ENCODE measurements around the gene CDH12. TPM values are rescaled to one million over a fixed set of nuclear protein-coding genes. Genes with fewer than 3 reads are reported as not detected.
A peak's percentile ranks its signal among the peaks of the same experiment; 100 is the strongest.
"Not testable (repeated sequence)": the region's sequence is repeated elsewhere in the genome, so short reads cannot be mapped to it uniquely, and the experiment has no call there.

The CDH12 gene
- total RNA-seq, 1 experiment from 2014 or later = not detected

GRCh38 chr5:22058620-22059019 lies 794.5 kb downstream of the CDH12 start:
- DNase-seq (ENCODE audit: extremely low read depth, low read depth) = no peak

DNA sequence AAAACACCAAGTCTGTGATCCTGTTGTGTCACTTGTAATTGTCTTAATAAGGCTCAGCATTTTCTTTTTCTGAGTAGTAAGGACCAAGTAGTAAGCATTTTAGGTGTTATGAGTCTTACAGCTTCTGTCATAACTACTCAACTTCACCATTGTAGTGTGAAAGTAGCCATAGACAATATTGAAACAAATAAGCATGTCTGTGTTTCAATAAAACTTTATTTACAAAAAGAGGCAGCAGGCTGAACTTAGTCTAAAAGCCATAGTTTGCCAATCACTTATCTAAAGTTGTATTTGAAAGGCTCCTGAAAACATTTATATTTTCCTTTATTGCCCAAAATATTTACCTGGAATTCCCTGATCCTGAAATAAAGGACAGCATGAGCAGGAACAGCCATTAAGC lies 796.1 kb downstream of the CDH12 start:
- DNase-seq (ENCODE audit: extremely low read depth, low read depth) = no peak

DNA sequence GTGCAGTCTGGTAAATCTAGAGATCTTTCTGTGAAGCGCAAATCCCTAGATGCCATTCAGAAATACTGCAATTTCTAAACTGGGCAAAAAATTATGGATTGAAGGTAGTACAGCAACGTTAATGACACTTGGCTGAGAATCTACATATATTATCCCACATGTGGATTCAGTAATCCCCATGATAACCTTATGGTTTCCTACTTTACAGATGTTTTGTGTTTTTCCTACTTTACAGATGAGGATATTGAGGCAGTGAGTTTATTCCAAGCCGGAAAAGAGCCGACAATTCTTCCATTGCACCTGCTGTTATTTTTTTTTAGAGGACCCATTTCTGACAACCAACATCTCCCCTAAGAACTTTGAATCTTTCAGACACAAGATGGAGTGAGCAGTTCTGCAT lies 796.5 kb downstream of the CDH12 start:
- DNase-seq (ENCODE audit: extremely low read depth, low read depth) = no peak

DNA sequence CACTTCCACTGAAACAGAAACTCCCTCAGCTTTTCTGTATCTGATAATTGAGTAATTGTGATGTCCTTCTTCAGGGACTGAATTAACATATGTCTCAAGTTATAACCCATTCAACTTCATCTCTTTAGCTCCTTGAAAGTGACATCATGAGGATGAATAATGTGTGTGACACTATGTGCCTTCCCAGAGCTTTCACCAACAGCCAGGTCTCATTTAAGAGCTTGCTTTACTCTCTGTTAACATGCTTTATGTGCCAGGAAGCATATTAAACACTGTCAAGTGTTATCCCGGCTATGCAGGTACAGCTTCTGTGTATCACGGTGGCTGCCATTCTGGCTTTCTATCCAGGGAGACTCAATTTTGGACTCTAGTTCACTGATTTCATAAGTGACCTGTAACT lies 799.9 kb downstream of the CDH12 start:
- no peak for DNase-seq (ENCODE audit: extremely low read depth, low read depth)

GRCh38 chr5:22051881-22052280 lies 801.3 kb downstream of the CDH12 start:
- DNase-seq (ENCODE audit: extremely low read depth, low read depth) = no peak

GRCh38 chr5:22050931-22051330 lies 802.2 kb downstream of the CDH12 start:
- no peak for DNase-seq (ENCODE audit: extremely low read depth, low read depth)

- no peak for DNase-seq (ENCODE audit: extremely low read depth, low read depth)
These were observed 808.9 kb downstream of the CDH12 start for GRCh38 chr5:22044229-22044628.

- no peak for DNase-seq (ENCODE audit: extremely low read depth, low read depth)
These were observed 817.1 kb downstream of the CDH12 start for GRCh38 chr5:22036061-22036460.

GRCh38 chr5:22033066-22033465 lies 820.1 kb downstream of the CDH12 start:
- no peak for DNase-seq (ENCODE audit: extremely low read depth, low read depth)

DNA sequence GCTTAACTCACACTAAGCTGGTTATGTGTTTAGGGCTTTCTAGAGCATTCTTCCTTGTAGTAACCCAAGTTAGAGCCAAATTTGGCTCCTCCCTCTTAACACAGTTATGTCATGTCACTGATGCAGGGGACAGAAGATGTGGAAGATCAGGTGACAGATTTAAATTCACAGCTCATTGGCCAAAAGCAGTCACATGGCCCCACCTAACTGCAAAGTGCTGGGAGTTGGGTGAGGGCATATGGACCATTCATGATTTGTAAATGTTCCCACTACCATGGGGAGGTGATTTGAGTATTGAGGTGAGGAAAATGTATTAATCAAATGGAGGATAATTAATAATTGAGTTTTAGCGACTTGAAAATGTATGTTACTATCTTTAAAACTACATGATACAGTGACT lies 829.4 kb downstream of the CDH12 start:
- no peak for DNase-seq (ENCODE audit: extremely low read depth, low read depth)

DNA sequence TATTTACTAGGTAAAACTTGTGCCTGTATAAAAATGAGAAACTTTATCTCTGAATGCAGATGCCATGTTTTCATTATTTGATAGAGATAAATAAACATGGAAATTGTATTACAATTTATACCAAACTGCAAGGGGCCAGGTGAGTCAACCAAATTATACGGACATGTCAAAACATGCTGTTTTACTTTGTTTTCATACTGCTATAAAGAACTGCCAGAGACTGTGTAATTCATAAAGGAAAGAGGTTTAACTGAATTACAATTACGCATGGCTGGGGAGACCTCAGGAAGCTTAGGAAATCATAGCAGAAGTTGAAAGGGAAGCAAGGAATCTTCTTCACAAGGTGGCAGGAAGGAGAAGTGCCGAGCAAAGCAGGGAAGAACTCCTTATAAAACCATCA lies 840.3 kb downstream of the CDH12 start:
- not testable (repeated sequence) for DNase-seq (ENCODE audit: extremely low read depth, low read depth)

DNA sequence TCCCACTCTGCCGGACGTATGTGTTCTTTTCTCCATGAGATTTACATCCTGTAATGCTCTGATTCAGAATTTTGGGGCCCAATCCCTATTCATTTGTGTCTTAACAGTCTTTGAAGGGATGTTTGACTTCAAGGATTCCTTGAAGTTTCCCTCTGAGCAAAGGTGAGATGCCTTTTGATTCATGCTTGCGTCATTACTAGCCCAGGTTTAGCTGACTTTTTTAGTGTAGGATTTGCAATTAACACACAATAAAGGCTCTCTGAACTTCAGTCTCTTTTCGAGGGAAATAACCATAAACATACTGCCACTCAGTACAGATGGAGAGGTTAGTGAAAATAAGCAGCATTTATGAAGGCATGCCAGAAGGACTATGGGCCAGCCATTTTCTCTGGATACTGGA lies 842.3 kb downstream of the CDH12 start:
- DNase-seq (ENCODE audit: extremely low read depth, low read depth) = not testable (repeated sequence)

GRCh38 chr5:22001097-22001496 lies 852.0 kb downstream of the CDH12 start:
- not testable (repeated sequence) for DNase-seq (ENCODE audit: extremely low read depth, low read depth)

GRCh38 chr5:21985799-21986198 lies 867.3 kb downstream of the CDH12 start:
- DNase-seq (ENCODE audit: extremely low read depth, low read depth) = not testable (repeated sequence)

DNA sequence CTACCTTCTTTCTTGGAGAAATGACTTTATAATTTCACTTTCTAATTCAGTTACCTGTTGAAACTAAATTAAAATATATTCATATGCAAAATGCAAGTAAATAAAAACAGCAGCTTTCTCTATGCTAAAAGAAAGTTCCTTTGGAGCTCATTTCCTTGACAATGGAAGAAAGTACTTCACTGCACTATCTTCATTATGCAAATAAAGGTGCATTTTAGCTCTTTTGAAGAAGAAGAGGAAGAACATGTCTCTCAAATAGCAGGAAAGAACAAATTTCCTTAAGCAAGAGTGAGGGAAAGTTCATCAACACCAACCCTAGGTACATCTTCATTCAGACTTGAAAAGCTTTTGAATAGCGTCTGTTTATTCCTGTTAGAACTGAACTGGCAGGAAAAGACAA lies 901.6 kb downstream of the CDH12 start:
- DNase-seq (ENCODE audit: extremely low read depth, low read depth) = not testable (repeated sequence)

- DNase-seq (ENCODE audit: extremely low read depth, low read depth) = no peak
These were observed 922.0 kb downstream of the CDH12 start for GRCh38 chr5:21931116-21931515.

- peak; percentile 40 for DNase-seq (ENCODE audit: extremely low read depth, low read depth)
These were observed 933.6 kb downstream of the CDH12 start for GRCh38 chr5:21919414-21920022.

GRCh38 chr5:21918451-21918850 lies 934.7 kb downstream of the CDH12 start:
- DNase-seq (ENCODE audit: extremely low read depth, low read depth) = no peak

- no peak for DNase-seq (ENCODE audit: extremely low read depth, low read depth)
These were observed 942.4 kb downstream of the CDH12 start for GRCh38 chr5:21910731-21911130.

- DNase-seq (ENCODE audit: extremely low read depth, low read depth) = no peak
These were observed 957.3 kb downstream of the CDH12 start for GRCh38 chr5:21895766-21896350.

GRCh38 chr5:21893161-21893560 lies 960.0 kb downstream of the CDH12 start:
- DNase-seq (ENCODE audit: extremely low read depth, low read depth) = no peak

- DNase-seq (ENCODE audit: extremely low read depth, low read depth) = no peak
These were observed 963.6 kb downstream of the CDH12 start for GRCh38 chr5:21889581-21889980.

Data from NCI-H460 (cell line).